Stimulated activated CD4-positive, alpha-beta T cell treated with anti-CD3 and anti-CD28 coated beads, Interleukin-1b, Interleukin-23, amount 100 ng/mL, for 4 hours (primary cell): ENCODE measurements around the gene SCN4B.
A peak's percentile ranks its signal among the peaks of the same experiment; 100 is the strongest.

Experiments used
- DNase-seq, 2 donors: peaks; one replicate each; pipeline ENCODE4 v3.0.0-alpha.2; 2020; ENCODE audit warnings: low read depth in 2 of 2

The SCN4B gene

DNA sequence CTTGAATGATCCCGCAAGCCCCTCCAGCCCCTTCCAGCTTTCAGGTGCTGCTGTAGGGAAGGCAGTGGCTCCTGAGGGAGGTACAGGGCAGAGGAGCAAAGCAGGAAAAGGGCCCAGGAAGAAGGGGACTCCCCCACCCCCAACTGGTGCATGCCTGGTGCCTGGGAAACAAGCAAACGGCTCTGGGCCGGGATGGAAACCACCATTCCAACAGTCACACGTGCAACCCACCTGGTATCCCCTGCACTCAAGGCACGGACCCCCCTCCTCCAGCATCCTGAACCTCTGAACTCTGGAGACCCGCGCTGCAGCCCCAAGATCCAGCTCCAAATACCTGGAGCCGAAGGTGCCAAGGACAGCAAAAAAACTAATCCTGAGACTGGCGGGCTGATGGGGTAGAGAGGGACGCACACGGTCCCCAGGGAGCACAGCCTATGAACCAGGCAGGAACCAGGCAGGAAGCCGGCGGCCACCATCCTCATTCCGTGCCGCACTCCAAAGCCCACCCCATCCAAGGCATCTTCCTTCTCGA is 537 bp downstream of the SCN4B start:
- no peak for DNase-seq

DNA sequence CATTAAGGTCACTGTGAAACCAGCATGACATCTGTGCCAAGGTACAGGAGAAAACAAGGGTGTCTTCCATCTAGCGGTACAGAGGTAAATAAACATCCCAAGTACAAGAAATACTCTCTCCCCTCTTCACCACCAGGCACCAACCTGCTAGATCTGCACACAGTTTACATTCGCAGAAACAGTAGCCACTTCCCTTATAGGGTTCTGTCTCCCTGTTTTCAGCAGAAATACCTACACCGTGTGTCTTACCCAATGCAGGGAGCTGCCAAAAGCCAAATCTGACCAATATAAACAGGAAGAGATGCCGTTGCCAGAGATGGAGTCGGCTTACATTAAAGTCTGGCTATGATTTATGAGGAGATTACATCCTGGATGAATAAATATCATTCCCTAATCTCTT is 1.2 kb downstream of the SCN4B start:
- no peak for DNase-seq

DNA sequence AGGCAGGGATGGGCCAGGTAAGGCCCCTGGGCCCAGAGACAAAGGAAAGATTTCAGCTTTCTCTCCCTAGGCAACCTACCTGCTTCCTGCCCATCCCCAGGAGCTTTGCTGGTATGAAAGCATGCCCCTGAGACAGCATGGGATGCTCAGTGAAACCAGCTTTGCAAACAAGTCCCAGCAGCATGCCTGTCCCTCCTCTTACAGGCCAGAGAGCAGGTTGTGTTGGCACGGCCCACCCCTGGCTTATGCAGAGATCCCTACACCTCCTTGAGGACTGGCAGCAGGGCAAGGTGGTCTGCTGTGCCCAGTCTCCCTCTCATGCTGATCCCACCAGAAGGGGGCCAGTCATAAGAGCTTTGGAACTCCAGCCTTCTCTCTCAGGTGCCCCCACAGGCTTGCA is 3.1 kb downstream of the SCN4B start:
- no peak for DNase-seq

DNA sequence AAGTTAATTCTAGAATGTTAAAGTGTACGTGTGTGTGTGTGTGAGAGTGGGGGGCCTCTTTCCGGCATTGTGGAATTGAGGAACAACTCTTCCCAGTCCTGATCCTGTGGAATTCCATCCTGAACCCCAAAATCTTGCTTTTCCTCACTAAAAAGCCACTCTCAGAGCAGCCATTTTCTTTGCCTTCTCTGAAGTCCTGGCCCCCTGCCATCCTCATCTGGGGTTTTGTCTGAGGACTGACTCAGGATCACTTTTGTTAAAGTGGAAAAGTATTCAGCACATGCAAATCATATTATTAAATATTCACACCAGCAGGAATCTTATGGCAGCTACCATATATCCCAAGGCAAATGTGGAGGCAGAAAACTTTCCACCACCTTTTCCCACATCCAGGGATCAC is 3.8 kb downstream of the SCN4B start:
- no peak for DNase-seq

GRCh38 chr11:118148240-118148639 is 4.4 kb downstream of the SCN4B start:
- DNase-seq, result no peak

- DNase-seq, result no peak
Measured at GRCh38 chr11:118147502-118147901, 5.1 kb downstream of the SCN4B start.

DNA sequence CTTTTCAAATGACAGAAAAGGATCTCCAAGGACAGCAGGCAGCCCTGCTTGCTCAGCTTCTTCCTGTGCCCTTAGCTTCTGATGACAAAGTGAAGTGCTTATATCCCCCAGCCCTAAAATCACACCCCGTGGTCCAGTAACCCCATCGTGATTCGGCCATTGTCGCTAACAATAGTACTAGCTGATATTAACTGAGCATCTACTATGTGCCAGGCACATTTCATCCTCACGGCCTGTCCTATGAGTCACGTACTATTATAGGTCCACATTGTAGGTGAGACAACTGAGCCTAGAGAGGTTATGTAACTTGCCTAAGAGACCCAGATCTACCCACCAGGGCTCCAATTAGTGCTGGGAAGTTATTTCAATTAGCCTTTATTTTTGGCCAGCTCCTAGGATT is 6.1 kb downstream of the SCN4B start:
- DNase-seq, result no peak

GRCh38 chr11:118145285-118146227 is 7.1 kb downstream of the SCN4B start:
- peak; percentile 79 to 81 for DNase-seq

DNA sequence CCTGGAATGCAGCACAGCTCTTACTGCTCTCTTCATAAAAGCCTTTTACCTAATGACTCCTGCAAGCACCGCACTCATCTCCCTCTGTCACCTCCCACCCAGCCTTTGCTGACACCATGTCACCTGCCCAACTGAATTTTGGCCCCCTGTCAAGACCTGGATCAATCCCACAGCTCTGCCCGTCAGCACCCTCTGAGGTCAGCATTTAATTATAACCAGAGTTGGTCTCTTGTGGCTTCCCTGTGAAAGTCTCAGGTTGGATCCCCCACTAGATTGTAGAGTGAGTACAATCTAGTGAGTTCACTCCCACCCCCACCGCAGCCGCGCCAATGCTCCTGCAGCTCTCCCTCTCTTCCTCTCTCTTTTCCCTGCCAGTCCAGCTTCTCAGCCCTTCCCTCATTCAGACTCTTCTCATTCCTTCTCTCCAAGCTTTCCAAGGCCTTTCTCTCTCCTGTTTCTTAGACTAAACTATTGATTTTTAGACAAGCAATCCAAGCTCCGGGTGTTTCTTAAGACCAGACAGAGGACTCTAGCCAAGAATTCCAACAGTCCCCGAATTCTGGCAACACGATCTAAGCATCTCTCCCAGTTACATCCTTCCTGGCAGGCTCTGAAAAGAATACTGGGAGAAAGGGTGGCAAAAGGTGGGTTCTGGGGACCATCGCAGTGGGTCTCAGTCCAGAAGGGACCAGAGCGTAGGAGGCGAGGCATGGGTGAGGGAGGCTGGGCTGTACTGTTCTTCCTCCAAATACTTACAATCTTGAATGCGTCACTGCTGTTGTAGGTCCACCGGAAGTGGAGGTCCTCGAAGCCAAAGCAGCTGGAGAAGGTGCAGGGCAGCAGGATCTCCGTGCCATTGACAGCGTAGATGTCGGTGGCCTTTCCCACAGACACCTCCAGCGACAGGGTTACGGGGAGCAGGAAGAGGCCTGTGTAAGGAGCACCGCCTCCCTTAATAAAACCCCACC is 8.0 kb downstream of the SCN4B start:
- DNase-seq, result no peak

GRCh38 chr11:118143661-118144185 is 8.9 kb downstream of the SCN4B start:
- no peak for DNase-seq

GRCh38 chr11:118142809-118143208 is 9.8 kb downstream of the SCN4B start:
- no peak for DNase-seq

GRCh38 chr11:118142081-118142480 is 10.5 kb downstream of the SCN4B start:
- DNase-seq, result no peak

DNA sequence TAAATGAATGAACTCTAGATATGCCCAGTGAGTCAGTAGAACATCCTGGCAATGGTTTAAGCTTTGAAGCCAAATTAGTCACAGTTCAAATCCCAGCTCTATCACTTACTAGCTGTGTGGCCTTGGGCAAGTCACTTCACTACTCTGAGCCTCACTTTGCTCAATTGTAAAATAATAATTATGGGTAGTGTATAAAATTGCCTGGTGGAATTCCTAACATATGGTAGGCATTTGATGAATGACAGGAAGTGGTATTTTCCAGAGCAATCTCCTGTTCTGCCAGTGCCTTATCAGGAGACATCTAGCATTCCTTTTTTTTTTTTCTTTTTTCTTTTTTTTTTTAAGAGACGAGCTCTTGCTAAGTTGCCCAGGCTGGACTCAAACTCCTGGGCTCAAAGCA is 13.0 kb downstream of the SCN4B start:
- DNase-seq, result no peak

DNA sequence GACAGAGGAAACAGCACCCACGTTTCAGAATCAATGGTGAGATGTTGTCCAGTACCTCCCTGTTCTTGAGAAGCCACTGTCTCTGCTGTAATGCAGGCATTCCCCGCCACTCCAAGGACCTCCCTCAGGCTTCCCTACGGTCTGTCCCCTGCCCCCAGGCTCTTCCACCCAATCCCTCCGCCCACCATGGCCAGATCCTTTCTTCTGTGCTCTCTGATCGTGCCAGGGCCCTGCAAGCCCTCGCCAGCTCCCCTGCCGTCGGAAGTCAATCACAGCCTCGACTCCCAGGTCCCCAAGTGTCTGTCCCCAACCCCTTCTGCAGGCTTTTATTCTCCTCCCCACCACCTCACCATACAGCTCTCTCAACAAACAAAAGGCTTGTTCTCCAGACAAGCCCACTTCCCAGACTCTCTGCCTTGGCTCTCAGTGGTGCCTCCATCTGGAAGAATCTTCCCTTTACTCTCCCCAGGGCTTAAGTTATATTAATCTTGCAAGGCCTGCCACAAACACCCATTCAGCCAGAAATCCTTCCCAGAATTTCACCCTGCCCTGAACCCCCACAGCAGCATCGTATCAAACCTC is 13.7 kb downstream of the SCN4B start:
- DNase-seq, result no peak

- no peak for DNase-seq
Measured at GRCh38 chr11:118136801-118137200, 15.8 kb downstream of the SCN4B start.

DNA sequence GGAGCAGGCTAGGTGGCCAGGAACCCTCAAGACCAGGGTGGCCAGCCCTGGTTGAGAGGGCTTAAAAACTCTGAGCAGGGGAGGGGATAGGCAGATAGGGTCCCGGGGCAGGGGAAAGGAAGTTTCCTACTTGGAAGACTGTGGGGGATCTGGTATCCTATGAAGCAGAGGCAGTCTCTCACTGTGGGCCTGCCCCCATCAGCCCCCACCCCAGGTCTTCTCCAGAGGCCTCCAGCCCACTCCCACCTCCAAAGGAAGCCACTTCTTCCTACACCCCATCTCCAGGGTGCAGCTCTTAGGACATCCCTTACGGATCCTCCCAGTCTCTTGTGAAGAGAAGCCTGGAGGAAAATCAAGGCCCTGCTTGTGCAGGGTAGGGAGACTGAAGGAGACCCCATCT is 16.3 kb downstream of the SCN4B start:
- DNase-seq, result no peak

DNA sequence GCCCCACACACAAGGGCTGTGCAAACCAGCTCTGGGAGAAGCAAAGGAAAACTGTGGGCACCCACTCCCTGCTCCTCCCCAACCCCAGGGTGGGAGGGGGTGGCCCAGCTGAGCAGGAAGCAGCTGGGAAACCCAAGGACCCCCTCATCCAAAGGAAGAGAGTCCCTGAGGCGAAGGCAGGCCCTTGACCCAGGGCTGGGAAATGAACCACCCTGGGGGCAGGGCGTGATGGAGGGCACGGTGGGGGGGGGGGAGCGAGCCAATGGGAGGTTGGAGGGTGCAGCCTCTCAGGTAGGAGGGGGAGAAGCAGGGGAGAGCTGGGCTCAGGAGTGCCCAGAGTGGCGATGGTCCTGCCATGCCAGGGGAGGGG is 16.8 kb downstream of the SCN4B start:
- no peak for DNase-seq

GRCh38 chr11:118135051-118135795 is 17.4 kb downstream of the SCN4B start:
- no peak for DNase-seq

- no peak for DNase-seq
Measured at GRCh38 chr11:118133816-118134215, 18.8 kb downstream of the SCN4B start.

DNA sequence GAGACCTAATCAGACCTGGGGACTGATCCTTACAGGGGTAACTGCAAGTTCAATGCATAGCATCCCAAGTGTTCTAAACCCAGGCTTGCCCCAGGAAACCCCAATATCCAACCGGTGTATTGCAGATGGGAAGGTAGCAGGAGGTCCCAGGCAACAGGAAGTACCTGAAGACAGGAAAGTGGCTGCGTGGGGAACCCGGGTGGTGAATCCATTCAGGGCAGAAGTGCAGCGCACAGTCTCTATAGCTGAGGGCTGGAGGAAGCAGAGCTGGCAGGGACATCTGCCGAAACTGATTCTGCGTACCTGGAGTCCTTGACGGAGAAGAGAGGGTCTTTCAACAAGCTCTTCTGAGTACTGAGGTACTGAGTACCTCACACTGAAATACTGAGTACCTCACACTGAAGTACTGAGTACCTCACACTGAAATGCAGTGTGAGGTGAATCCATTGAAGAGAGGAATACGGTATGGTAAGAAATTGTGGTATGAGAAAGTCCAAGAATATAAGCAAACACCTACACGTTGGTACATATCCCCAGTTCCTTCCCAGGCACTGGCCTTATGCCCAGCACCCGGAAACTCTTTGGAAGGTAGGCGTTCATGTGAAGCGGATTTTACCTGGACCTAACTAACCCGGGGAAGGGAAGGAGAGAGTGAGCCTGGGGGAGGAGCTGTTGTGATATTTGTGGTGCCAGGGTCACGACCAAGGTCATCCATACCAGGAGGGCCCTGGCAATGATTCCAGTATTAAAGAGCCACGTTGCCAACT is 20.1 kb downstream of the SCN4B start:
- no peak for DNase-seq
